GM18505 (cell line): ENCODE measurements around the gene AKAP10.
"Not testable (repeated sequence)": the region's sequence is repeated elsewhere in the genome, so short reads cannot be mapped to it uniquely, and the experiment has no call there.

Experiments used
- ATAC-seq: cut with Tn5 transposase; IDR thresholded peaks from one replicate; pipeline ENCODE4 v1.9.1; 2021; ENCODE audit not compliant: unreplicated experiment
- POLR2A ChIP-seq: IDR thresholded peaks from 4 replicates; pipeline ENCODE4 v1.6.1; 2011; ENCODE audit warnings: borderline replicate concordance; ENCODE audit not compliant: insufficient read depth, insufficient read length; ENCODE audit errors: extremely low read depth

AKAP10 gene

GRCh38 chr17:19915245-19915978 lies 62.2 kb downstream of the AKAP10 start:
- TF ChIP-seq POLR2A, result no peak

GRCh38 chr17:19911033-19911432 lies 66.6 kb downstream of the AKAP10 start:
- no peak for ATAC-seq

More at GRCh38 chr17:19915245-19915978, 62.2 kb downstream of the AKAP10 start:
- ATAC-seq, result no peak

GRCh38 chr17:19909139-19909538 lies 68.5 kb downstream of the AKAP10 start:
- no peak for ATAC-seq
- TF ChIP-seq POLR2A, result no peak

More at GRCh38 chr17:19911033-19911432, 66.6 kb downstream of the AKAP10 start:
- TF ChIP-seq POLR2A, result no peak

GRCh38 chr17:19905502-19905901 lies 72.1 kb downstream of the AKAP10 start:
- ATAC-seq, result no peak
- no peak for TF ChIP-seq POLR2A

- TF ChIP-seq POLR2A, result no peak
- no peak for ATAC-seq
These were observed 72.7 kb downstream of the AKAP10 start for GRCh38 chr17:19904924-19905323.

- ATAC-seq, result no peak
- TF ChIP-seq POLR2A, result no peak
These were observed 73.2 kb downstream of the AKAP10 start for GRCh38 chr17:19904412-19904811.

- no peak for ATAC-seq
- no peak for TF ChIP-seq POLR2A
These were observed 76.8 kb downstream of the AKAP10 start for GRCh38 chr17:19900809-19901208.

GRCh38 chr17:19897903-19898302 lies 79.7 kb downstream of the AKAP10 start:
- no peak for TF ChIP-seq POLR2A
- no peak for ATAC-seq

GRCh38 chr17:19897090-19897837 lies 80.4 kb downstream of the AKAP10 start:
- ATAC-seq, result no peak
- no peak for TF ChIP-seq POLR2A

GRCh38 chr17:19896679-19897078 lies 80.9 kb downstream of the AKAP10 start:
- ATAC-seq, result no peak

GRCh38 chr17:19890554-19890953 lies 87.1 kb downstream of the AKAP10 start:
- not testable (repeated sequence) for ATAC-seq

More at GRCh38 chr17:19896679-19897078, 80.9 kb downstream of the AKAP10 start:
- TF ChIP-seq POLR2A, result no peak

- ATAC-seq, result not testable (repeated sequence)
These were observed 87.6 kb downstream of the AKAP10 start for GRCh38 chr17:19890001-19890400.

GRCh38 chr17:19886116-19886515 lies 91.5 kb downstream of the AKAP10 start:
- no peak for ATAC-seq
- no peak for TF ChIP-seq POLR2A

- ATAC-seq, result no peak
- no peak for TF ChIP-seq POLR2A
These were observed 94.0 kb downstream of the AKAP10 start for GRCh38 chr17:19883537-19884215.
